ENCODE data around the gene APLNR. TPM values are rescaled to one million over a fixed set of nuclear protein-coding genes. Genes with fewer than 3 reads are reported as not detected.
A peak's percentile ranks its signal among the peaks of the same experiment; 100 is the strongest.

Gene APLNR
- total and polyA plus RNA-seq, 10 of the 15 experiments (the other 5 are each of a cell fraction or from before 2014, with no cell fraction given): 0.11 TPM; not detected in 9

DNA sequence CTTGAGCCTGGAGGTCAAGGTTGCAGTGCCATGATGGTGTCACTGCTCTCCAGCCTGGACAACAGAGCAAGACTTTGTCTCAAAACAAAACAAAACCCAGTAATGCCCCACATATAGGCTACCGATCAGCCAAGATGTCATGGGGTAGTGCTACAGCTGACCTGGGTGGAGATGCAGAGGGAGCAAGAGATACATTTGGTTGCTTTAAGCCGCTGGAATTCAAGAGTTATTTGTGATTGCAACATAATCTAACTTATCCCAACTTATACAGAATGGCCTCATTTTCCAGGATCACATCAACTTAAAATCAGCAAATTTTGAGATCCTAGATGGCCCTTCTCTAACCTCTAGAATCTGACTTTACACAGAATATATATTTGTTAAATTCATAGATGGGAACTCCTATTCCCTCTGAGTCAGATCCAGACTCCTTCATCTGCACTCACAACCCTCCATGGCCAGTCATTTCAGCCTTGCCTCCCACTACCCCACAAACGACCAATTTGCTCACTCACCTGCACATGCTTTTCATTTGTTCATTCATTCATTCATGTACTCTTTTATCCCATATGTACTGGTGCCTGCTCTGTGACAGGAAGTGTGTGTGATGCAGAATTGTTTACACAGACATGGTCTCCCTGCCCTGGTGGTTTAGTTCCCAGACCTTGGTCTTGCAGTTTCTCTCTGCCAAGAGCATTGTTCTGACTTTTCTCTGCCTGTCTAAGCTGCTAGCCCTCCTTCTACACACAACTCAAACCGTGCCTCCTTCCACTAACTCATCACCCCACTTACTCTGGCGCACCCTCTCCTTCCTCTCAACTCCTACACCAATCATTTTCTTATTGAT, 24.1 kb upstream of the APLNR start:
- CTCF ChIA-PET: interaction anchor here (0.7 to 2.3 kb wide), 5 partner anchors 9 to 145 kb away, joined by 3 to 14 read pairs (median 5); no protein-coding TSS in a partner anchor
- ATAC-seq (peak; percentile 30), FAIRE-seq (no peak), DNase-seq (ENCODE audit: low read depth, low spot score) (no peak)
- no peaks in the 10 kb centered on the region for H3K4me1 ChIP-seq (ENCODE audit: control insufficient read depth, insufficient read depth, low read length)
- H3K4me2 ChIP-seq (ENCODE audit: control insufficient read depth, insufficient read depth): no peak overlapping the region
- POLR2A ChIA-PET: no interaction called here
- intact Hi-C loops (cut with micrococcal nuclease; ENCODE audit: unreplicated experiment) (loop anchor here (10.0 kb wide), 2 partner anchors 66 to 636 kb away; no protein-coding TSS in a partner anchor), in situ Hi-C loops (cut with MboI) (loop anchor here (25.0 kb wide), 1 partner anchor 1324 kb away; the partner anchor contains the start of gene OR5I1)
- no peak overlapping the region for H2AFZ ChIP-seq (ENCODE audit: control insufficient read depth, low read depth, low read length)
- H3K27me3 ChIP-seq (replicated peaks in 1 of 2; ENCODE audit: control insufficient read depth in 2 of 2, insufficient read depth in 2 of 2, low read length in 1 of 2): no peaks in the 10 kb centered on the region
- no peaks in the 10 kb centered on the region for H4K20me1 ChIP-seq (ENCODE audit: control insufficient read depth, insufficient read depth)
- SMC1A ChIA-PET (ENCODE audit: uncharacterized antibody, unreplicated experiment): interaction anchor here (1.6 kb wide), 1 partner anchor 12 kb away, joined by 4 read pairs; no protein-coding TSS in a partner anchor
- no peak overlapping the region for H3K9ac ChIP-seq (ENCODE audit: control insufficient read depth, insufficient read depth, low read length)
- no peaks in the 10 kb centered on the region for H3K9me3 ChIP-seq (replicated peaks; ENCODE audit: control insufficient read depth, insufficient read depth, low read length)
- RAD21 ChIA-PET (ENCODE audit: unreplicated experiment): no interaction called here
- no peak overlapping the region for H3K4me3 ChIP-seq
- 24% methylated on average over 5 of the region's 5 CpGs for WGBS (ENCODE audit: insufficient coverage, insufficient replicate concordance, low lambda C conversion rate, missing lambda C conversion rate)
- no TSS peak for BruUV-seq (replicated peaks)
- H3K27ac ChIP-seq (ENCODE audit: control insufficient read depth, insufficient read depth): no peak overlapping the region
- no peaks in the 10 kb centered on the region for H3K36me3 ChIP-seq (ENCODE audit: control insufficient read depth in 2 of 2, insufficient read depth in 2 of 2, low read length in 1 of 2)
- no peaks in the 10 kb centered on the region for H3K79me2 ChIP-seq (ENCODE audit: control insufficient read depth, insufficient read depth, low read length)
- TF ChIP-seq, protein P1, sequence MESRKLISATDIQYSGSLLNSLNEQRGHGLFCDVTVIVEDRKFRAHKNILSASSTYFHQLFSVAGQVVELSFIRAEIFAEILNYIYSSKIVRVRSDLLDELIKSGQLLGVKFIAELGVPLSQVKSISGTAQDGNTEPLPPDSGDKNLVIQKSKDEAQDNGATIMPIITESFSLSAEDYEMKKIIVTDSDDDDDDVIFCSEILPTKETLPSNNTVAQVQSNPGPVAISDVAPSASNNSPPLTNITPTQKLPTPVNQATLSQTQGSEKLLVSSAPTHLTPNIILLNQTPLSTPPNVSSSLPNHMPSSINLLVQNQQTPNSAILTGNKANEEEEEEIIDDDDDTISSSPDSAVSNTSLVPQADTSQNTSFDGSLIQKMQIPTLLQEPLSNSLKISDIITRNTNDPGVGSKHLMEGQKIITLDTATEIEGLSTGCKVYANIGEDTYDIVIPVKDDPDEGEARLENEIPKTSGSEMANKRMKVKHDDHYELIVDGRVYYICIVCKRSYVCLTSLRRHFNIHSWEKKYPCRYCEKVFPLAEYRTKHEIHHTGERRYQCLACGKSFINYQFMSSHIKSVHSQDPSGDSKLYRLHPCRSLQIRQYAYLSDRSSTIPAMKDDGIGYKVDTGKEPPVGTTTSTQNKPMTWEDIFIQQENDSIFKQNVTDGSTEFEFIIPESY (IDR thresholded peaks at IDR 0.05): no peak
- TF ChIP-seq, protein P2, sequence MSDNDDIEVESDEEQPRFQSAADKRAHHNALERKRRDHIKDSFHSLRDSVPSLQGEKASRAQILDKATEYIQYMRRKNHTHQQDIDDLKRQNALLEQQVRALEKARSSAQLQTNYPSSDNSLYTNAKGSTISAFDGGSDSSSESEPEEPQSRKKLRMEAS (IDR thresholded peaks at IDR 0.05; ENCODE audit: low read depth, low read length): no peak
- TF ChIP-seq KAT2A (conservative IDR thresholded peaks at IDR 0.05; ENCODE audit: control insufficient read depth, low read depth, low read length) (no peak), POLR2AphosphoS2 (IDR thresholded peaks at IDR 0.05; ENCODE audit: low read depth, low read length) (no peak), BCL11A (IDR thresholded peaks at IDR 0.05; ENCODE audit: low read depth, low read length) (peak; percentile 40; the same call in 1 of the 2 replicates), HCFC1 (IDR thresholded peaks at IDR 0.05; ENCODE audit: low read length) (no peak), IRF4 (IDR thresholded peaks at IDR 0.05; ENCODE audit: low read depth, low read length) (peak; percentile 74; the same call in 1 of the 2 replicates), SRF (IDR thresholded peaks at IDR 0.05; ENCODE audit: low read depth in 2 of 2, low read length in 2 of 2) (no peak), TCF12 (IDR thresholded peaks at IDR 0.05; ENCODE audit: low read depth, low read length) (no peak), SMAD5 (IDR thresholded peaks at IDR 0.05; ENCODE audit: low read depth) (no peak), EP300 (IDR thresholded peaks at IDR 0.05; ENCODE audit: borderline replicate concordance in 1 of 2, control insufficient read depth in 1 of 2, low read depth in 2 of 2, low read length in 2 of 2) (no peak), TARDBP (IDR thresholded peaks at IDR 0.05; ENCODE audit: borderline replicate concordance) (no peak), JUNB (IDR thresholded peaks at IDR 0.05) (peak; percentile 62), ZNF24 (IDR thresholded peaks at IDR 0.05) (peak; percentile 79), ZNF622 (IDR thresholded peaks at IDR 0.05) (no peak), CBFB (IDR thresholded peaks at IDR 0.05; ENCODE audit: low read depth) (no peak)
- TF ChIP-seq, protein P3, sequence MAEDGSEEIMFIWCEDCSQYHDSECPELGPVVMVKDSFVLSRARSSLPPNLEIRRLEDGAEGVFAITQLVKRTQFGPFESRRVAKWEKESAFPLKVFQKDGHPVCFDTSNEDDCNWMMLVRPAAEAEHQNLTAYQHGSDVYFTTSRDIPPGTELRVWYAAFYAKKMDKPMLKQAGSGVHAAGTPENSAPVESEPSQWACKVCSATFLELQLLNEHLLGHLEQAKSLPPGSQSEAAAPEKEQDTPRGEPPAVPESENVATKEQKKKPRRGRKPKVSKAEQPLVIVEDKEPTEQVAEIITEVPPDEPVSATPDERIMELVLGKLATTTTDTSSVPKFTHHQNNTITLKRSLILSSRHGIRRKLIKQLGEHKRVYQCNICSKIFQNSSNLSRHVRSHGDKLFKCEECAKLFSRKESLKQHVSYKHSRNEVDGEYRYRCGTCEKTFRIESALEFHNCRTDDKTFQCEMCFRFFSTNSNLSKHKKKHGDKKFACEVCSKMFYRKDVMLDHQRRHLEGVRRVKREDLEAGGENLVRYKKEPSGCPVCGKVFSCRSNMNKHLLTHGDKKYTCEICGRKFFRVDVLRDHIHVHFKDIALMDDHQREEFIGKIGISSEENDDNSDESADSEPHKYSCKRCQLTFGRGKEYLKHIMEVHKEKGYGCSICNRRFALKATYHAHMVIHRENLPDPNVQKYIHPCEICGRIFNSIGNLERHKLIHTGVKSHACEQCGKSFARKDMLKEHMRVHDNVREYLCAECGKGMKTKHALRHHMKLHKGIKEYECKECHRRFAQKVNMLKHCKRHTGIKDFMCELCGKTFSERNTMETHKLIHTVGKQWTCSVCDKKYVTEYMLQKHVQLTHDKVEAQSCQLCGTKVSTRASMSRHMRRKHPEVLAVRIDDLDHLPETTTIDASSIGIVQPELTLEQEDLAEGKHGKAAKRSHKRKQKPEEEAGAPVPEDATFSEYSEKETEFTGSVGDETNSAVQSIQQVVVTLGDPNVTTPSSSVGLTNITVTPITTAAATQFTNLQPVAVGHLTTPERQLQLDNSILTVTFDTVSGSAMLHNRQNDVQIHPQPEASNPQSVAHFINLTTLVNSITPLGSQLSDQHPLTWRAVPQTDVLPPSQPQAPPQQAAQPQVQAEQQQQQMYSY (CRISPR knock-in tag; IDR thresholded peaks at IDR 0.05): no peak
- TF ChIP-seq, protein P4, sequence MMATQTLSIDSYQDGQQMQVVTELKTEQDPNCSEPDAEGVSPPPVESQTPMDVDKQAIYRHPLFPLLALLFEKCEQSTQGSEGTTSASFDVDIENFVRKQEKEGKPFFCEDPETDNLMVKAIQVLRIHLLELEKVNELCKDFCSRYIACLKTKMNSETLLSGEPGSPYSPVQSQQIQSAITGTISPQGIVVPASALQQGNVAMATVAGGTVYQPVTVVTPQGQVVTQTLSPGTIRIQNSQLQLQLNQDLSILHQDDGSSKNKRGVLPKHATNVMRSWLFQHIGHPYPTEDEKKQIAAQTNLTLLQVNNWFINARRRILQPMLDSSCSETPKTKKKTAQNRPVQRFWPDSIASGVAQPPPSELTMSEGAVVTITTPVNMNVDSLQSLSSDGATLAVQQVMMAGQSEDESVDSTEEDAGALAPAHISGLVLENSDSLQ (IDR thresholded peaks at IDR 0.05): no peak
